Fibroblast of lung (primary cell): ENCODE results near the gene ZNF319. TPM values are rescaled to one million over a fixed set of nuclear protein-coding genes. Genes with fewer than 3 reads are reported as not detected.

ENCODE experiments used
- DNase-seq, 2 donors: peaks; one replicate each; pipeline versions ENCODE4 v3.0.0 to v3.0.0-alpha.2; 2010; ENCODE audit warnings: low read depth in 2 of 2
- H2AFZ ChIP-seq: 2 replicates; pipeline ENCODE4 v1.5.1; 2012; ENCODE audit warnings: low read length, control low read depth, inconsistent platforms
- H3K27ac ChIP-seq: 2 replicates; pipeline ENCODE4 v1.5.1; 2011; ENCODE audit warnings: low read length, control low read depth; ENCODE audit not compliant: insufficient read depth
- H3K27me3 ChIP-seq: 2 replicates; pipeline ENCODE4 v1.5.1; 2011; ENCODE audit warnings: mild to moderate bottlenecking, low read length; ENCODE audit not compliant: control insufficient read depth, insufficient read depth
- H3K36me3 ChIP-seq: 2 replicates; pipeline ENCODE4 v1.5.1; 2011; ENCODE audit warnings: low read length; ENCODE audit not compliant: control insufficient read depth, insufficient read depth
- H3K4me1 ChIP-seq: 2 replicates; pipeline ENCODE4 v1.5.1; 2011; ENCODE audit warnings: low read length; ENCODE audit not compliant: control insufficient read depth, insufficient read depth; ENCODE audit errors: extremely low read depth
- H3K4me2 ChIP-seq: 2 replicates; pipeline ENCODE4 v1.5.1; 2011; ENCODE audit warnings: low read length, control low read depth; ENCODE audit not compliant: insufficient read depth; ENCODE audit errors: extremely low read depth
- H3K4me3 ChIP-seq, 4 experiments: fragments of 200-600 bp in 1 of 4; sonication (generic) in 1 of 4; replicated peaks in 1 of 4; 2 replicates each; pipeline ENCODE4 v1.5.1; 2011 to 2016; ENCODE audit warnings: low read length in 4 of 4, low read depth in 3 of 4, mild to moderate bottlenecking in 3 of 4, control low read depth in 2 of 4, inconsistent platforms in 1 of 4, mixed read lengths in 1 of 4; ENCODE audit not compliant: insufficient read depth in 1 of 4; ENCODE audit errors: control extremely low read depth in 1 of 4
- H3K79me2 ChIP-seq: 2 replicates; pipeline ENCODE4 v1.5.1; 2012; ENCODE audit warnings: mild to moderate bottlenecking, low read length, inconsistent platforms; ENCODE audit not compliant: control insufficient read depth, insufficient read depth
- H3K9ac ChIP-seq: 2 replicates; pipeline ENCODE4 v1.5.1; 2011; ENCODE audit warnings: mild to moderate bottlenecking, low read length, control low read depth; ENCODE audit not compliant: insufficient read depth
- H3K9me3 ChIP-seq: 2 replicates; pipeline ENCODE4 v1.5.1; 2012; ENCODE audit warnings: low read depth, low read length; ENCODE audit not compliant: control insufficient read depth, insufficient read depth
- H4K20me1 ChIP-seq: 2 replicates; pipeline ENCODE4 v1.5.1; 2011; ENCODE audit warnings: low read length; ENCODE audit not compliant: control insufficient read depth, insufficient read depth; ENCODE audit errors: extremely low read depth
- EZH2 ChIP-seq: IDR thresholded peaks from 2 replicates; pipeline ENCODE4 v1.5.1; 2012; ENCODE audit warnings: low read length, control low read depth, mild to moderate bottlenecking; ENCODE audit errors: missing control alignments
- polyA plus RNA-seq, 2 donors: library from polyadenylated mRNA; depleted of rRNA in 1 of 2; stranded (reverse) in 1 of 2; unstranded in 1 of 2; fragments of >200 nt; gene quantifications; 2 replicates each; pipeline ENCODE4 v1.2.1, GENCODE V29; 2011 to 2012; ENCODE audit warnings: missing spikeins in 1 of 2
- total RNA-seq: library from RNA; depleted of rRNA; stranded (reverse); fragments of >200 nt; gene quantifications from 2 replicates; pipeline ENCODE4 v1.2.1, GENCODE V29; 2014
- TF ChIP-seq, protein P1 (sequence below), 2 donors: IDR thresholded peaks in 1 of 2; conservative IDR thresholded peaks in 1 of 2; 1 replicate in 1 of 2; 2 replicates in 1 of 2; pipeline ENCODE4 v1.5.1; 2011 to 2012; ENCODE audit warnings: low read length in 2 of 2, control low read depth in 1 of 2, inconsistent platforms in 1 of 2, low read depth in 1 of 2, mild to moderate bottlenecking in 1 of 2

ZNF319 gene
- total and polyA plus RNA-seq, 2 donors (not counting 1 experiment from before 2014, with no cell fraction given), result 2.6 to 4.1 TPM

DNA sequence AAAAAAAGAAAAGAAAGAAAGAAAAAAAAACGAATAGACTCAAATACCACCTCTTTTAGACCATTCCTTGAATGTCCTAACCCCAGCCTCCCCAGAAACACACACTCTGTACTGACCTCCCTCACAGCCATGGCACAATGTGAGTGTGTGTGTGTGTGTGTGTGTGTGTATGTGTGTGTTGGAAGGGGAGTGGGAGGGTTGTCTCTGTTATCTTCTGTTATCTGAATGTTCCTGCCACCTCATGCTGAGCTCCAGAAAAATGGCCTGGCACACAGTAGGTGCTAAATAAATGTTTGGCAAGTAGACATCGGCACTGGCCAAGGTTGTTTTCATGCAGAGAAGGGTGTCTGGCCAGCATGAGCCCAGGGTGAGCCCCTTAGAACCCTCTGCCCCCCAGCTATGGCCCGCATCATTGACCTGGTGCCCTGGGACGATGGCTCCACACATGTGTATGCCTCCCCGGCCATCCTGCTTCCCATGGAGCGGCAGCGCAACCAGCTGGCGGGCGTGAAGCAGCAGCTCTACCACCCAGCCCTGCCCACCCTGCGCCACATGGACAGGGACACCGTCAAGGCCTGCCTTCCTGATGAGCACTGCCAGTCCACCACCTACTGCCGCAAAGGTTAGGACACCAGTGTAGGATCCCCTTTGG, 22.9 kb downstream of the ZNF319 start:
- no peaks in the 10 kb centered on the region for H3K4me1 ChIP-seq
- no peak overlapping the region for H3K27ac ChIP-seq
- H4K20me1 ChIP-seq, result no peaks in the 10 kb centered on the region
- H3K27me3 ChIP-seq, result no peaks in the 10 kb centered on the region
- H3K9me3 ChIP-seq, result no peaks in the 10 kb centered on the region
- H3K9ac ChIP-seq, result no peak overlapping the region
- no peak for DNase-seq
- H3K36me3 ChIP-seq, result no peaks in the 10 kb centered on the region
- H3K4me2 ChIP-seq, result no peak overlapping the region
- H3K79me2 ChIP-seq, result no peaks in the 10 kb centered on the region
- H2AFZ ChIP-seq, result no peak overlapping the region
- TF ChIP-seq, protein P1, sequence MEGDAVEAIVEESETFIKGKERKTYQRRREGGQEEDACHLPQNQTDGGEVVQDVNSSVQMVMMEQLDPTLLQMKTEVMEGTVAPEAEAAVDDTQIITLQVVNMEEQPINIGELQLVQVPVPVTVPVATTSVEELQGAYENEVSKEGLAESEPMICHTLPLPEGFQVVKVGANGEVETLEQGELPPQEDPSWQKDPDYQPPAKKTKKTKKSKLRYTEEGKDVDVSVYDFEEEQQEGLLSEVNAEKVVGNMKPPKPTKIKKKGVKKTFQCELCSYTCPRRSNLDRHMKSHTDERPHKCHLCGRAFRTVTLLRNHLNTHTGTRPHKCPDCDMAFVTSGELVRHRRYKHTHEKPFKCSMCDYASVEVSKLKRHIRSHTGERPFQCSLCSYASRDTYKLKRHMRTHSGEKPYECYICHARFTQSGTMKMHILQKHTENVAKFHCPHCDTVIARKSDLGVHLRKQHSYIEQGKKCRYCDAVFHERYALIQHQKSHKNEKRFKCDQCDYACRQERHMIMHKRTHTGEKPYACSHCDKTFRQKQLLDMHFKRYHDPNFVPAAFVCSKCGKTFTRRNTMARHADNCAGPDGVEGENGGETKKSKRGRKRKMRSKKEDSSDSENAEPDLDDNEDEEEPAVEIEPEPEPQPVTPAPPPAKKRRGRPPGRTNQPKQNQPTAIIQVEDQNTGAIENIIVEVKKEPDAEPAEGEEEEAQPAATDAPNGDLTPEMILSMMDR (conservative IDR thresholded peaks at IDR 0.05 in 1 of 2, IDR thresholded peaks at IDR 0.05 in 1 of 2; ENCODE audit: low read depth in 1 of 2, low read length in 2 of 2), result no peak
- no peak for TF ChIP-seq EZH2
- H3K4me3 ChIP-seq, result no peak overlapping the region

DNA sequence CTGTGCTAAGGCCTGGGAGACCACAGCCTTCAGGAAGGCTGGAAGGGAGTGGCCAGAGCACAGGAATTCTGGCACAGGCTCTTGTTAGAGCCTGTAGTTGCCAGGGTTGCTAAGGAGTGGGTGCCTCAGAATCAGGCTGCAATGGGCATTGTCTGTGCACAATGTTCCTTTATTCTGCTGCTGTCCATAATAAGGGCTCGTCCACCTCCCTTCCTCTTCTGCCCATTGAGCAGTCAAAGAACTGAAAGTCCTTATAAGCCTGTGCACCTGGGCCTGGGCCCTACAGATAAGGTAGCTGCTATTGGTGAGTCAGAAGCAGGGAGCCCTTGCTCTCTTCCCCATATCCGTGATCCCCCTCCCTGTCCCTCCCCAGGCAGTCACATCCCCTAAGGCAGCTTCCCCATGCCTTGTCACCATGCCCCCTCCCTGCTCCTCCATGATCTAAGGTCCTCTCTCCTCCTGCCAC, 24.1 kb downstream of the ZNF319 start:
- Histone ChIP-seq H3K9me3 (no peaks in the 10 kb centered on the region), H3K79me2 (no peaks in the 10 kb centered on the region), H3K27ac (no peak overlapping the region), H3K36me3 (no peaks in the 10 kb centered on the region), H3K9ac (no peak overlapping the region), H4K20me1 (no peaks in the 10 kb centered on the region), H3K27me3 (no peaks in the 10 kb centered on the region), H3K4me3 (no peak overlapping the region), H2AFZ (no peak overlapping the region), H3K4me2 (no peak overlapping the region), H3K4me1 (no peaks in the 10 kb centered on the region)
- DNase-seq, result peak in 1 of 2 donors; percentile 35
- no peak for TF ChIP-seq EZH2
- TF ChIP-seq, protein P1 (conservative IDR thresholded peaks at IDR 0.05 in 1 of 2, IDR thresholded peaks at IDR 0.05 in 1 of 2; ENCODE audit: low read depth in 1 of 2, low read length in 2 of 2), result no peak

DNA sequence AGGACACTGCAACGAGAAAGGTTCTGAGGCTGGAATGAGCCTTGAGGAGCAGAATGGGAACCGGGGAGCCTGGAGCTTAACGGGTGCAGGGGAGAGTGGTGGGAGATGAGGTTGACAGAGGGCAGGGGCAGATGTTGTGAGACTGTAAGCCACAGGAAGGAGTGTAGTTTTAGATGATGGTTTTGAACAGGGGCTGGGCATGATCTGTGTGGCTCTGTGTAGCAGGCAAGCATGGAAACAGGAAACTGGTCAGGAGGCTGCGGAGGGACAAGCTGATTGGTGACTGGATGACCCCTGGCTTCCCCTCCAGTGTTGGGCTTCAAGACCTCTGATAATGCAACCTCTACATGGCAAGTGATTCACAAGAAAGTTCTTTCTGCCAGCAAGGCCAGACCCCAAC, 28.2 kb downstream of the ZNF319 start:
- Histone ChIP-seq H3K4me1 (no peaks in the 10 kb centered on the region), H3K27ac (no peak overlapping the region), H2AFZ (no peak overlapping the region), H3K9me3 (no peaks in the 10 kb centered on the region), H3K9ac (no peak overlapping the region), H3K4me3 (no peak overlapping the region), H4K20me1 (no peaks in the 10 kb centered on the region), H3K36me3 (no peaks in the 10 kb centered on the region), H3K27me3 (no peaks in the 10 kb centered on the region), H3K79me2 (no peaks in the 10 kb centered on the region), H3K4me2 (no peak overlapping the region)
- DNase-seq, result no peak
- TF ChIP-seq EZH2, result no peak
- TF ChIP-seq, protein P1 (conservative IDR thresholded peaks at IDR 0.05 in 1 of 2, IDR thresholded peaks at IDR 0.05 in 1 of 2; ENCODE audit: low read depth in 1 of 2, low read length in 2 of 2), result no peak
